ENCODE results near the gene RIPPLY3.

The RIPPLY3 gene

DNA sequence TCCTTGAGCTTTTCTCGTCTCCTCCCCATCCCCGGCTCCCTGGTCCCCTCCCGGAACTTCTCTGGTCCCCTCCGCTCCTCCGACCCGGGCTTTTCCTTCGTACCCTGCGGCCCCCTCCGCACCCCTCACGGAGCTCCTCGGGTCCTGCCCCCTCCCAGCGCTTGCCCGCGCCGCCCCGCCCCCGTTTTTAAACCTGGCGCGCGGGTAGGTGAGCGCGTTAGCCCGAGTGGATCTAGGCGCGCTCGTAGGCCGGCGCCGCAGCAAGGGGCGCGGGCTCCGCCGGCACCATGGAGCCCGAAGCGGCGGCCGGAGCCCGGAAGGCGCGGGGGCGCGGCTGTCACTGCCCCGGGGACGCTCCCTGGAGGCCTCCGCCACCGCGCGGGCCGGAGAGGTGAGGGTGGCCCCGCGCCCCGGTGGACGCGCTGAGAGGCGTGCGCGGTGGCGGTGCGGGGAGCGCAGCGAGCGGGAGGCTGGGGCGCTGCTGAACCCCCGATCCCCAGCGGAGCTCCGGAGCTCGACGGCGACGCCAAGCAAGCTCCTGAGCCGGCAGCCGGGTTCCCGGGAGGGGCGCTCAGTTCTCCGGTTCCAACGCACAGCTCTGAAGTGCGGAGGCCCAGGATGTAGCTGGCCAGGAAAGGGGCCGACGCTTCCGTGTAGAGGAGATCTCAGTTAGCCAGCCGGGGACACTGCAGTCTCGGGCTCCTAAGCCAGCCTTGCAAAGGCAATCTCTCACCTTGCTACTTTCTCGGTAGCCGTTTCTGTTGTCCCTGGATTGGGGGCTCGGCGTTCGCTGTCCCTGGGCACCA lies at the start of gene RIPPLY3:
Gene RIPPLY3, plus strand, starts transcription at position 217 of the 806 bp plus-strand sequence. Its CDS starts 71 bp downstream, at position 288.
- peak; percentile 17 for DNase-seq

GRCh38 chr21:36959020-36959835 lies 47.3 kb upstream of the RIPPLY3 start:
- DNase-seq, result no peak

- DNase-seq, result no peak
Measured at GRCh38 chr21:36960676-36961284, 45.7 kb upstream of the RIPPLY3 start.

DNA sequence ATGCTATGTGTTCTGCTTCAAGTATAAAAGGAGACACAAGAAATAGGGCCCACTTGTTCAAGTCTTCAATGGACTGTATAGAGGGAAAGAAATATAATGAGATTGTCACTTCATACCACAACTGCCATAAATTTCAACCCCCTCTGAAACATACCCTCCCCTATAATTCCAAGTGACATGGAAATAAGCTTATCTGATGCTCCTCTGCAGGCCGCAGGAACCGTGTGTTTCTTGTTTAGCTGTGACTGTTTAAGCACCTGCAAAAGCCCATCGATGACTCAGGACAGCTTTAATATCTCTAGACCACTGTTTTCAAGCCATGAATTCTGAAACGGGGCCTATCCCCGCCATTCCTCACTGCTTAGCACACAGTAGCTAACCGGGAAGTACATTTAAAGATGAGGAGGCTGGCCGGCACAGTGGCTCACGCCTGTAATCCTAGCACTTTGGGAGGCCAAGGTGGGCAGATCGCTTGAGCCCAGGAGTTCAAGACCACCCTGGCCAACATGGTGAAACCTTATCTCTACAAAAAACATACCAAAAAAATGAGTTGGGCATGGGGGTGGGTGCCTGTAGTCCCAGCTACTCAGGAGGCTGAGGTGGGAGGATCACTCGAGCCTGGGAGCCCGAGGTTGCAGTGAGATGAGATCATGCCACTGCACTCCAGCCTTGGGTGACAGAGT lies 44.3 kb upstream of the RIPPLY3 start:
- no peak for DNase-seq

- no peak for DNase-seq
Measured at GRCh38 chr21:36964398-36964797, 42.1 kb upstream of the RIPPLY3 start.

DNA sequence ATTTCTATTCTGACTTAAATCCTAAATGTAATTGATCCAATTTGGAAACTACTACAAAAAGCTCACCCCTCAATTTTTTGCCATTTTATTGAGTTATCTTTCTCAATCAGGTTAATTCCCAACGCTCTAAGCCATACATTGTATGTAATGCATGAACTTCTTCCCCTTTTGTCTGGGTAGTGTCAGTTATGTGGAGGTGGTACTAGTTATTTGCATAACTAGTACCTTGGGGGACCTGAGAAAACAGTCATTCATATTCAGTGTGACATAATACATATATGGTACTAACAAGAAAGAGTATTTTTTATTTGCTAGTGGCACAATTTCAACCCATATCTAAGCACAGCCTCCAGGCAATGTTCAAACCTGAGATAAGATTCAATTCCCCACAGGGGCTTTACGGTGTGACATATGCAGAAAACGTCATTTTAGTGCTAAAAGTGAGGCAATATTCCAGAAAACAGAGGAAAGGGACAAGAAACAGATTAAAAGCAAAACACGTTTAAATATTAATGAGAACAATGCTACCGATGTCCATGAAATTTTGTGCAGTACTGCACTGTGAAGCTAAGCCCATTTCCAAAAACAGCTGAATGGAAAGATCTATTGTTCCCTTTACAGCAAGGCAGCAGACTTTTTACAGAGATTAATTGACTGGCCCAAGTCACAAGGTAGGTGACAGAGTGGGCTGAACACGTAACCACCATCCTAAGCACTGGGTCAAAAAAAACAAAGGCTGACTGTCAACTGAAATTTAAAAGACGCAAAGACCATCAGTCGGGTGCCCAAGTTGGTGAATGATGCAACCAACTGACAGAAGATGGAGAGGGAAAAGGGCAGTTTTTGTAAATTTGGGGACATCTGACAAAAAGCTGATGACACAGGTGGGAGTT lies 41.4 kb upstream of the RIPPLY3 start:
- DNase-seq, result no peak

- no peak for DNase-seq
Measured at GRCh38 chr21:36965720-36966065, 40.8 kb upstream of the RIPPLY3 start.

- DNase-seq, result peak; percentile 87
Measured at GRCh38 chr21:36966066-36966820, 40.3 kb upstream of the RIPPLY3 start, which contains the start of gene HLCS. TSS of gene HLCS (minus strand) at chr21:36966669. CDS start at chr21:36966638, 31 bp downstream.

DNA sequence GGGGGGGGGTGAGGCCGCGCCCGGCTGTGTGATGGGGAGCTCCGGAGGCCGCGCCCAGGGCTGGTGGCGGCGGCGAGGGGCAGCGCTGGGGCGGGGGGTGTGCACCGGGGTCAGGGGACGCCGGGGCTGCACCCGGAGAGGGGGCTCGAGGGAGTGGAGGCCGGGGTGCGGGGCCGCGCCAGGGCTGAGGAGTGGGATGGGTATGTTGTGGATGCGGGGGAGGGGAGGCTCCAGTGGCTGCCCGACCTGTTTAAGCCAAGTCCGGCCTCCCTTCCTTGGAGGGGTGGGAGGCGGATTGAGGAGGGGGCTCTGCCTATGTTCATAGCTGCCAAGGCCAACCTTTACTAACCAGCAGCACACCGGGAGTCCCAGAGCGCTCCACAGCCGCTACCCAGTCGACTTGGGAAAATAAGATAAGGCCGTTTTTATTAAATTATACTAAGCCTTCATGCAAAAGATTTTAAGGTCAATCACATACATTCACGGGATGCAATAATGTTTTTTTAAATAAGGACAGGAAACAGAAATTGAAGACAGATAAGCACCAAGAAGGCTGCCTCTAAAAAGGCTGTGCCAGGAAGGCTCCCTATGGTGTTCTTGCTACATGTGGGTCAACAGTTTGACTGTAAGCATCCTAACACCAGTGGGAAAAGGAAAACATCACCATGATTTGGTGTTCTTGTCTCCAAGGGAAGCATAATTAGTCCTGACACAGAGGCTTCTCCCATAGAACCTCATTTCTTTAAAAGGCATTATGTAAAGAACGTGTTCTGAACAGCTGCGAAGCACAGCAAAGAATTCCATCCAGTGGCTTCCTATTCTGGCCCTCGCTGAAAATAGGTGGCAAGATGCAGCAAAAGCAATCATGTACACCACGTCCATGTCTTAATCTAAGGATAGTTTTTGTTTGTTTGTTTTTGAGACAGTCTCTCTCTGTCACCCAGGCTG lies 39.4 kb upstream of the RIPPLY3 start:
- no peak for DNase-seq

DNA sequence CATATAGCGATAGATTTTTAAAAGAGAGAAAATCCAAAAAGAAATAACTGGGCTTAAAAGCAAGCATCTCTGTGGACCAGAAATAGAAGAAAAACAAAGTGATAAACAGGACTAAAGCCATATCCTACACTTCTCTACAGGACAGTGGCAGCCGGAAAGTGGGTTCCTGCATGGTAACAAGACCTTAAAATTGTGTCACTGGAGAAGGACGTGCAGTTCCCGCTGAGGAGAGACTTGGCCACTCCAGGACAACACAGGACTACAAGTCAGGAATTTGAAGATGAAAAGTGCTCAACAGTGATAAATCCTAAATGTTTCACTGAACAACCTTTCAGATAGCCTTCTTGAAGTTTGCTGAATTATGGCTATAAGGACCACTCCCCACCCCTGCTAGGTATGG lies 38.1 kb upstream of the RIPPLY3 start:
- no peak for DNase-seq

- no peak for DNase-seq
Measured at GRCh38 chr21:36968976-36969375, 37.5 kb upstream of the RIPPLY3 start.

GRCh38 chr21:36973986-36974850 lies 32.3 kb upstream of the RIPPLY3 start:
- no peak for DNase-seq

DNA sequence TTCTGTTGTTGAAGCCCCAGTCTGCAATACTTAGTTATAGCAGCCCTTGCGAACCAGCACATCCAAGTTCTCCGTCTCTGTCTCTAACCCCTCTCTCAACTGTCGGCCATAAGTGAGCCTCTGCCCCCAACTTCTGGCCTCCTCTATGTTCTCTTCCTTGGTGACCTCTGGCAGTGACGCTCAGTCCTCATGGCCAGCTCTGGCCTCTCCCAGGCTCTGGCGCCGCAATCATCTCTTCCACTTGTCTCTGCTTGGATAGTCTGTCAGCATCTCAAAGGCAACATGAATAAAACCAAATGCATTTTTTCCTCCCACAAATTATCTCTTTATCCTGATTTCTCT lies 31.7 kb upstream of the RIPPLY3 start:
- DNase-seq, result no peak

DNA sequence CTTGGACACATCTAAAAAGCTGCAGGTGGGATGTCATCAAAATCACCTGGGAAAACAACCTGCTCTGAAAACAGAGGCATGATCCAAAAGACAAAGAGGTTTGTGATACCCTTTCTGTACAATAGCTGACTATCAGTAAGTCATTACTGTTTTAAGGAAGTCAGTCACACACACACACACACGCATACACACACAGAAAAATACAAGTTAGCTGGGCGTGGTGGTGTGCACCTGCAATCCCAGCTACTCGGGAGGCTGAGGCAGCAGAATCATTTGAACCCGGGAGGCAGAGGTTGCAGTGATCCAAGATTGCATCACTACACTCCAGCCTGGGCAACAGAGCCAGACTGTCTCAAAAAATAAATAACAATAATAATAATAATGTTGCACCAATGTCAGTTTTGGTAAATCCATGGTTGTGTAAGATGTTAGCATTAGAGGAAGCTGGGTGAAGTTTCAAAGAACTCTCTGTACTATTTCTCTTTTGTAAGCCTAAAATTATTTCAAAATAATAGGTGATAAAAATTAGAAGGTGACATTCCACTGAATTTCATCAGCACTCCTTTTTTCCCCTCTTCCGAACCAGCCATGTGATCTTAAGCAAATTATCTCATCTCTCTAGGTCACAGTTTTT lies 30.2 kb upstream of the RIPPLY3 start:
- no peak for DNase-seq

- peak; percentile 16 for DNase-seq
Measured at GRCh38 chr21:36976882-36977651, 29.4 kb upstream of the RIPPLY3 start.

DNA sequence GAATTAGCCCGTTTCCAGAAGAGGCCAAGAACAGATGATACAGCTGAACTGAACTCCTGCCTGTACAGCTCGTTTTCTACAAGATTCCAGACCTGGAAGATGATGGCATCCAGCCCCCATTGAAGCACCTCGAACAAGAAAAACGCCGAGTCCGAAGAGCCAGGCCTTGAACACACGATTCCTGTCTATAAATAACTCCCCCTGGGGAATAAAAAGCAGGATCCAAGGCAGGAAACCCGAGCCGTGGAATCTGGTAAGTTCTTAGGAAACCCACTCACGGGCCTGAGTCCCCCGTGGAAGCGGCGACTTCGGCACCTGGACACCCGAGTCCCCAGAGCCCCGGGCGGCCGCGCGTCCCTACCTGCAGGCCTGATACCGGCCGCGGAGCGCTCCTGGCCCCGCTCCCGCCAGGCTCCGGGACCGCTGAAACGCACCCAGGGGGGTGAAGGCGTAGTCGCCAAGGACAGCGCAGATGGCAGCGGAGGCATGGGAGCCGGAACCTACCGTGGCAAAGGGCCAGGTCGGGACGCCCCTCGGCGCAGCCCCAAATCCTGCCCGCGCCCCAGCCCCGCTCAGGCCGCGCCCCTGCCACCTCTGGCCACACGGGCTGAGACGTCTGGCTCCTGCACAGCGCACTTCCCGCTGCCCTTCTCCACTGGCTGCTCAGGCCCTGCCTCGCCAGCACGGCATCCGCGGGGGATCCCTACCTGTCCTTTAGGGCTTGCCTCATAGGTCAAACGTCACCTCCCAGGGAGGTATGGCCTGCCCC lies 26.0 kb upstream of the RIPPLY3 start:
- DNase-seq, result peak; percentile 24

DNA sequence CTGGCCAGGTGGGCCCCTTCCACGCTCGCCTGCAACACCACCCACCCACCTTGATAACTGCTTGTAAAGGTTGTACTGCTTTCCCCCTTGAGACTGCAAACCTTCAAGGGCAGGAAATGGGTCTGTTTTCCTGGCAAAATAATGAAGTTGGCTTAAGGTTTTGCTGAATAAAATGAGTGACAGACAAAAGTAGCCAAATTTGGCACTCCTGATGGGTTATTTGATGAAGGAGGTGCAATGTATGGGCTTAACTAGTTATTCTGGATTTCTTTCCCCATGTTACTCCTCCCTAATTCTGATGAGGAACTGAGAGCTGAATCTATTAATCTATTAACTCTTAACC lies 25.5 kb upstream of the RIPPLY3 start:
- DNase-seq, result no peak
